ENCODE results near the gene TMEM269.

Gene TMEM269

GRCh38 chr1:42766741-42767509 lies 17.9 kb upstream of the TMEM269 start, which contains the start of the genes C1orf50 and P3H1:
TSS of gene C1orf50 (plus strand) at chr1:42767249. CDS start at chr1:42767312, 63 bp downstream.
TSS of gene P3H1 (minus strand) at chr1:42767028. CDS start at chr1:42766971, 57 bp downstream.
- peak within 1 kb of the TSS; percentile 97 for H2AFZ ChIP-seq (ENCODE audit: low read length)
- H3K4me1 ChIP-seq (ENCODE audit: low read length), result peaks cover 7% of the 10 kb centered on the region
- TF ChIP-seq, protein P1, sequence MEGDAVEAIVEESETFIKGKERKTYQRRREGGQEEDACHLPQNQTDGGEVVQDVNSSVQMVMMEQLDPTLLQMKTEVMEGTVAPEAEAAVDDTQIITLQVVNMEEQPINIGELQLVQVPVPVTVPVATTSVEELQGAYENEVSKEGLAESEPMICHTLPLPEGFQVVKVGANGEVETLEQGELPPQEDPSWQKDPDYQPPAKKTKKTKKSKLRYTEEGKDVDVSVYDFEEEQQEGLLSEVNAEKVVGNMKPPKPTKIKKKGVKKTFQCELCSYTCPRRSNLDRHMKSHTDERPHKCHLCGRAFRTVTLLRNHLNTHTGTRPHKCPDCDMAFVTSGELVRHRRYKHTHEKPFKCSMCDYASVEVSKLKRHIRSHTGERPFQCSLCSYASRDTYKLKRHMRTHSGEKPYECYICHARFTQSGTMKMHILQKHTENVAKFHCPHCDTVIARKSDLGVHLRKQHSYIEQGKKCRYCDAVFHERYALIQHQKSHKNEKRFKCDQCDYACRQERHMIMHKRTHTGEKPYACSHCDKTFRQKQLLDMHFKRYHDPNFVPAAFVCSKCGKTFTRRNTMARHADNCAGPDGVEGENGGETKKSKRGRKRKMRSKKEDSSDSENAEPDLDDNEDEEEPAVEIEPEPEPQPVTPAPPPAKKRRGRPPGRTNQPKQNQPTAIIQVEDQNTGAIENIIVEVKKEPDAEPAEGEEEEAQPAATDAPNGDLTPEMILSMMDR (IDR thresholded peaks at IDR 0.05; ENCODE audit: low read length), result no peak
- TF ChIP-seq EZH2phosphoT487 (IDR thresholded peaks at IDR 0.05; ENCODE audit: low read length) (no peak), EZH2 (optimal IDR thresholded peaks at IDR 0.05; ENCODE audit: low read depth, low read length) (no peak)
- H3K4me3 ChIP-seq (ENCODE audit: low read length), result peak within 1 kb of the TSS; percentile 84
- DNase-seq, result peak; percentile 100
- H3K36me3 ChIP-seq (replicated peaks; ENCODE audit: insufficient read depth, low read length), result no peaks in the 10 kb centered on the region
- no peaks in the 10 kb centered on the region for H4K20me1 ChIP-seq (ENCODE audit: insufficient read depth, low read length)
- no peaks in the 10 kb centered on the region for H3K27me3 ChIP-seq (replicated peaks; ENCODE audit: insufficient read depth, low read length)
- no peaks in the 10 kb centered on the region for H3K9me2 ChIP-seq (replicated peaks; ENCODE audit: insufficient read depth, low read length)
- peak within 1 kb of the TSS; percentile 74 for H3K9ac ChIP-seq (ENCODE audit: low read length)
- no peaks in the 10 kb centered on the region for H3K9me3 ChIP-seq (replicated peaks; ENCODE audit: insufficient read depth, low read length)
- H3F3A ChIP-seq (ENCODE audit: insufficient read depth, low read length), result no peaks in the 10 kb centered on the region
- peak within 1 kb of the TSS; percentile 42; the same call in 1 of the 2 replicates for H3K27ac ChIP-seq (ENCODE audit: low read length)
- H3K79me2 ChIP-seq (ENCODE audit: low read length), result peaks cover 63% of the 10 kb centered on the region
- H3K4me2 ChIP-seq (ENCODE audit: low read depth, low read length), result peak within 1 kb of the TSS; percentile 92

DNA sequence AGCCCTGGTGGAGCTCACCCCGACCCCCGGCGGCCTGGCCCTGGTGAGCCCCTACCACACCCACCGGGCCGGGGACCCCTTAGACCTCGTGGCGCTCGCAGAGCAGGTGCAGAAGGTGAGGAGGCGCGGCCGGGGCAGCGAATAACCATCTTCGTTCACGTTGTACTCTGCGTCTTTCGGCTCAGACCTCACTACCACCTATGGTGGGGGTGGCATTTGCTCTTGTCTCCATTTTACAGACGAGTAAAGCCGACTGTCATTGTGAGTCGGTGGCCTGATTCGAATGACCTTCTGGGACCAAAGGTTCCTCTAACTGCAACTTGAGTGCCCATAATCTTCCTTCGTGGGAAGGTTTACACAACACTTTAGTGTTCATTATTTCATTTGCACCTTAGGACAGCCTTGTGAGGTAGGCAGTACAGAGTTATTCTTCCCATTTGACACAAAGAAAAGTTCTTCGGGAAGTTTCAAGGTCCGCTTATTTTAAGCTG lies 17.2 kb upstream of the TMEM269 start:
- H3F3A ChIP-seq (ENCODE audit: insufficient read depth, low read length), result no peaks in the 10 kb centered on the region
- TF ChIP-seq EZH2phosphoT487 (IDR thresholded peaks at IDR 0.05; ENCODE audit: low read length), result no peak
- TF ChIP-seq, protein P1 (IDR thresholded peaks at IDR 0.05; ENCODE audit: low read length), result no peak
- no peak for TF ChIP-seq EZH2 (optimal IDR thresholded peaks at IDR 0.05; ENCODE audit: low read depth, low read length)
- H3K27me3 ChIP-seq (replicated peaks; ENCODE audit: insufficient read depth, low read length), result no peaks in the 10 kb centered on the region
- H3K36me3 ChIP-seq (replicated peaks; ENCODE audit: insufficient read depth, low read length), result no peaks in the 10 kb centered on the region
- peak overlapping the region; percentile 79 for H3K4me2 ChIP-seq (ENCODE audit: low read depth, low read length)
- no peaks in the 10 kb centered on the region for H3K9me2 ChIP-seq (replicated peaks; ENCODE audit: insufficient read depth, low read length)
- no peaks in the 10 kb centered on the region for H4K20me1 ChIP-seq (ENCODE audit: insufficient read depth, low read length)
- peaks cover 69% of the 10 kb centered on the region for H3K79me2 ChIP-seq (ENCODE audit: low read length)
- peak overlapping the region; percentile 74 for H3K9ac ChIP-seq (ENCODE audit: low read length)
- H3K9me3 ChIP-seq (replicated peaks; ENCODE audit: insufficient read depth, low read length), result no peaks in the 10 kb centered on the region
- H3K27ac ChIP-seq (ENCODE audit: low read length), result peak overlapping the region; percentile 42; the same call in 1 of the 2 replicates
- DNase-seq, result peak; percentile 33
- H3K4me1 ChIP-seq (ENCODE audit: low read length), result peaks cover 7% of the 10 kb centered on the region
- H2AFZ ChIP-seq (ENCODE audit: low read length), result peak overlapping the region; percentile 81
- H3K4me3 ChIP-seq (ENCODE audit: low read length), result peak overlapping the region; percentile 84

DNA sequence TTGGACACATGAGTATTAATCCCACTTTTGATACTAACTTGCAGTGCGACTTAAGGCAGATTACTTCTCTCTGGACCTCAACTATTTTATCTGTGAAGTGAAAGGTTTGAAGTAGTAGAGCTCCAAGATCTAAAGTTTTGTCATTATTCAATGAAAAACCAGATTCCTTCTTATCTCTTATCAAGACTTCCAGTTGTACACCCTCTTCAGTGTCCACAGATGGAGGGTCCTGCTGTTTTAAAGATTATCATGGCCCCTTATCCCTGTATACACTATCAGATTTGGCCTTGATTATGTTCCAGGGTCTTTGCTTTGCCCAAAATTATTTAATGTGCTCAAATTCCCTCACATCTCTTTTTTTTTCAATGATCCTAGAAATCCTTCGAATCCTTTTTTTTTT lies 16.6 kb upstream of the TMEM269 start:
- no peaks in the 10 kb centered on the region for H3K9me2 ChIP-seq (replicated peaks; ENCODE audit: insufficient read depth, low read length)
- H3K9ac ChIP-seq (ENCODE audit: low read length), result peak overlapping the region; percentile 74; the same call in 1 of the 2 replicates
- no peaks in the 10 kb centered on the region for H3K9me3 ChIP-seq (replicated peaks; ENCODE audit: insufficient read depth, low read length)
- TF ChIP-seq EZH2phosphoT487 (IDR thresholded peaks at IDR 0.05; ENCODE audit: low read length) (no peak), EZH2 (optimal IDR thresholded peaks at IDR 0.05; ENCODE audit: low read depth, low read length) (no peak)
- TF ChIP-seq, protein P1 (IDR thresholded peaks at IDR 0.05; ENCODE audit: low read length), result no peak
- no peaks in the 10 kb centered on the region for H3K27me3 ChIP-seq (replicated peaks; ENCODE audit: insufficient read depth, low read length)
- peak overlapping the region; percentile 84 for H3K4me3 ChIP-seq (ENCODE audit: low read length)
- peaks cover 7% of the 10 kb centered on the region for H3K4me1 ChIP-seq (ENCODE audit: low read length)
- no peak for DNase-seq
- H3K27ac ChIP-seq (ENCODE audit: low read length), result no peak overlapping the region
- peak overlapping the region; percentile 79 for H3K4me2 ChIP-seq (ENCODE audit: low read depth, low read length)
- no peaks in the 10 kb centered on the region for H4K20me1 ChIP-seq (ENCODE audit: insufficient read depth, low read length)
- no peak overlapping the region for H2AFZ ChIP-seq (ENCODE audit: low read length)
- H3K79me2 ChIP-seq (ENCODE audit: low read length), result peaks cover 71% of the 10 kb centered on the region
- H3F3A ChIP-seq (ENCODE audit: insufficient read depth, low read length), result no peaks in the 10 kb centered on the region
- H3K36me3 ChIP-seq (replicated peaks; ENCODE audit: insufficient read depth, low read length), result no peaks in the 10 kb centered on the region

Measured in MM.1S (cell line).